ENCODE data around the gene EFHC1. TPM values are rescaled to one million over a fixed set of nuclear protein-coding genes. Genes with fewer than 3 reads are reported as not detected.

EFHC1 gene
- total RNA-seq, 6 donors from 2014 or later = 16.2 to 96.4 (median 21.6) TPM

GRCh38 chr6:52504782-52505136 lies 84.6 kb downstream of the EFHC1 start:
- H3K9me3 ChIP-seq = no peaks in the 10 kb centered on the region
- DNase-seq (no peak), ATAC-seq (ENCODE audit: low FRiP score in 2 of 2) (no peak)
- WGBS, 2 donors = 45 to 53% methylated on average over 10 of the region's 10 CpGs
- H3K4me1 ChIP-seq = peaks cover 23 to 28% (median 24%) of the 10 kb centered on the region in 4 donors
- H3K36me3 ChIP-seq = peaks cover 5 to 66% (median 36%) of the 10 kb centered on the region in 4 donors
- no peaks in the 10 kb centered on the region for H3K27me3 ChIP-seq
- no peak for TF ChIP-seq CTCF (IDR thresholded peaks at IDR 0.05)
- TF ChIP-seq POLR2AphosphoS5 (IDR thresholded peaks at IDR 0.05) = no peak
- TF ChIP-seq EP300 (IDR thresholded peaks at IDR 0.05) = no peak
- no peak for TF ChIP-seq POLR2A (IDR thresholded peaks at IDR 0.05)
- peak overlapping the region; percentile 61 to 86 (median 82) for H3K27ac ChIP-seq
- no peak overlapping the region for H3K4me3 ChIP-seq

DNA sequence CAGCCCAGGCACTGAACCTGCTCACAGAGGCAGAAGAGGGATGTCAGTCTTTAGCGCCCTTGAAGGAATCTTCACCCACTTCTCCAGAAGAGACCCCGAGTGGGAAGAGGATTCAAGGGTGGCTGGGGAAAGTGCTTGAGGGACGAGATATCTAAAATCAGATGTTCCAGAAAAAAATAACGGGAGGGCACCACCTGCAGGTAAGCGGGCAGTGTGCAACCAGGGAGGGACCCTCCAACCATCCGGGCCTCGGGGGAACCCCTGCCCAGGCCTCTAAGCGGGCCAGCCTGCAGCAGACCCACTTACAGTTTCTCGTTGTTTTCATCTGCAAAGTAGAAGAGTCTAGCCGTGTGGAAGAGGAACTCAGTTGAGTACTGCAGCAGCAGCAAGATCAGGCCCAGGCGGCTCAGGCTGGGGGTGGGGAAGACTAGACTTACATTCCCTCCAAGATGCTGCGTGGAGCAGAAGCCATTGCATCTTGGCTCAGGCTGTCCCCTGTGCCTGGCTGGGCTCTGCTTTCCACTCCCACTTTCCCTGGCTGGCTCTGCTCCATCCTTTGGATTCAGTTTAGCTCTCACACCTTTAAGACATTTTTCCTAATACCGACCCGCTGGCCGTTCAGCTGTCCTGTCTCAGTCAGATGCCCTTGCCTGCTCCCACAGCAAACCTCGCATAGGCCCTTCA lies 85.7 kb downstream of the EFHC1 start:
- Histone ChIP-seq H3K27me3 (no peaks in the 10 kb centered on the region), H3K27ac (peak overlapping the region in 2 of 4 donors; percentile 61 to 86), H3K4me3 (no peak overlapping the region), H3K4me1 (peaks cover 23 to 25% (median 24%) of the 10 kb centered on the region in 4 donors), H3K9me3 (no peaks in the 10 kb centered on the region), H3K36me3 (peaks cover 5 to 76% (median 36%) of the 10 kb centered on the region in 4 donors)
- TF ChIP-seq POLR2A (IDR thresholded peaks at IDR 0.05) (no peak), CTCF (IDR thresholded peaks at IDR 0.05) (no peak), EP300 (IDR thresholded peaks at IDR 0.05) (no peak), POLR2AphosphoS5 (IDR thresholded peaks at IDR 0.05) (no peak)
- 84 to 94% methylated on average over 16 of the region's 16 CpGs for WGBS, 2 donors
- ATAC-seq (ENCODE audit: low FRiP score in 2 of 2) = no peak
- DNase-seq = no peak

GRCh38 chr6:52506476-52506875 lies 86.3 kb downstream of the EFHC1 start:
- DNase-seq (no peak), ATAC-seq (ENCODE audit: low FRiP score in 2 of 2) (no peak)
- H3K36me3 ChIP-seq = peaks cover 5 to 81% (median 36%) of the 10 kb centered on the region in 4 donors
- H3K27me3 ChIP-seq = no peaks in the 10 kb centered on the region
- no peak overlapping the region for H3K4me3 ChIP-seq
- peaks cover 21 to 28% (median 24%) of the 10 kb centered on the region in 4 donors for H3K4me1 ChIP-seq
- no peak overlapping the region for H3K27ac ChIP-seq
- WGBS, 2 donors = 82 to 91% methylated on average over 9 of the region's 9 CpGs
- no peak for TF ChIP-seq POLR2A (IDR thresholded peaks at IDR 0.05)
- no peak for TF ChIP-seq POLR2AphosphoS5 (IDR thresholded peaks at IDR 0.05)
- no peak for TF ChIP-seq EP300 (IDR thresholded peaks at IDR 0.05)
- no peak for TF ChIP-seq CTCF (IDR thresholded peaks at IDR 0.05)
- no peaks in the 10 kb centered on the region for H3K9me3 ChIP-seq

GRCh38 chr6:52507557-52508260 lies 87.6 kb downstream of the EFHC1 start:
- H3K36me3 ChIP-seq = peaks cover 5 to 72% (median 29%) of the 10 kb centered on the region in 4 donors
- TF ChIP-seq POLR2A (IDR thresholded peaks at IDR 0.05) (no peak), EP300 (IDR thresholded peaks at IDR 0.05) (no peak), POLR2AphosphoS5 (IDR thresholded peaks at IDR 0.05) (no peak), CTCF (IDR thresholded peaks at IDR 0.05) (no peak)

More at GRCh38 chr6:52507557-52508260, 87.6 kb downstream of the EFHC1 start:
- peak overlapping the region in 1 of 4 donors; percentile 14 for H3K27ac ChIP-seq
- DNase-seq (no peak), ATAC-seq (ENCODE audit: low FRiP score in 2 of 2) (peak in 1 of 2 donors; percentile 4)
- WGBS, 2 donors = 87 to 90% methylated on average over 3 of the region's 3 CpGs
- H3K4me1 ChIP-seq = peaks cover 27 to 41% (median 32%) of the 10 kb centered on the region in 4 donors
- no peaks in the 10 kb centered on the region for H3K27me3 ChIP-seq
- H3K9me3 ChIP-seq = no peaks in the 10 kb centered on the region
- H3K4me3 ChIP-seq = no peak overlapping the region
